Mesothelial cell of epicardium (in vitro differentiated cells): ENCODE results near the gene CPNE8. TPM values are rescaled to one million over a fixed set of nuclear protein-coding genes. Genes with fewer than 3 reads are reported as not detected.

Source experiments
- DNase-seq, 2 experiments: peaks; one replicate each; pipeline ENCODE4 v3.0.0; 2021; ENCODE audit warnings: low spot score in 2 of 2; ENCODE audit not compliant: unreplicated experiment in 2 of 2
- H3K27ac Mint-ChIP-seq: 2 replicates; pipeline ENCODE4 v1.8.0; 2021; ENCODE audit warnings: mixed read lengths
- H3K27me3 Mint-ChIP-seq: 2 replicates; pipeline ENCODE4 v1.8.0; 2021; ENCODE audit warnings: low read depth, mixed read lengths
- H3K36me3 Mint-ChIP-seq: 2 replicates; pipeline ENCODE4 v1.8.0; 2021; ENCODE audit warnings: mixed read lengths
- H3K4me1 Mint-ChIP-seq: 2 replicates; pipeline ENCODE4 v1.8.0; 2021; ENCODE audit warnings: mixed read lengths
- H3K4me3 Mint-ChIP-seq: 2 replicates; pipeline ENCODE4 v1.8.0; 2021; ENCODE audit warnings: mild to moderate bottlenecking, moderate library complexity, mixed read lengths
- H3K9me3 Mint-ChIP-seq: 2 replicates; pipeline ENCODE4 v1.8.0; 2021; ENCODE audit warnings: mixed read lengths
- total RNA-seq: library from RNA; stranded (reverse); gene quantifications from 3 replicates; pipeline ENCODE4 v1.2.1, GENCODE V29; 2021
- TF ChIP-seq, protein P1 (sequence below): fragments of 200-600 bp; sonication (generic); IDR thresholded peaks from one replicate; pipeline ENCODE4 v1.5.0; 2021; ENCODE audit warnings: antibody characterized with exemption; ENCODE audit not compliant: unreplicated experiment

The CPNE8 gene
- total RNA-seq, 1 donor from 2014 or later: 8.8 TPM

DNA sequence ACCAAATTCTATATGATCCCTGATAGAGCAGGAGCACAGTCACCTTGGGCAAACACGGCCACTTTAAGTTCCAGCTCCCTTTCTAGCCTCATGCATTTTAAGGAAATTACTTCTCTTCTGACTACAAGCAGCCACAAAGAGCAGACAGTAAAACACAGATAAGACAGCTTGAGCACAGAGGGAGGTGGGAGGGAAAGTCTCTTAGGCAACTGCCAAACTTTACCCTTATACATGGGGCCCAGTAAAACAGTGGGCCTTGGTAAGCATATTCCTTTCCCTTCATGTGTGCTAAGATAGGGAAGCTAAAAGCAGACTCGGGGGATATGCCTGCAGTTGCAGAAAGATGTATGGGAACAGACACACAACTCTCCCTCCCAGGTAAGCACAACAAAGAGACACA is 235.9 kb downstream of the CPNE8 start:
- Mint-ChIP-seq H3K27me3 (no peaks in the 10 kb centered on the region), H3K4me1 (peaks cover 9% of the 10 kb centered on the region), H3K27ac (peak overlapping the region; percentile 87), H3K4me3 (peak overlapping the region; percentile 3), H3K36me3 (no peaks in the 10 kb centered on the region), H3K9me3 (no peaks in the 10 kb centered on the region)
- TF ChIP-seq, protein P1, sequence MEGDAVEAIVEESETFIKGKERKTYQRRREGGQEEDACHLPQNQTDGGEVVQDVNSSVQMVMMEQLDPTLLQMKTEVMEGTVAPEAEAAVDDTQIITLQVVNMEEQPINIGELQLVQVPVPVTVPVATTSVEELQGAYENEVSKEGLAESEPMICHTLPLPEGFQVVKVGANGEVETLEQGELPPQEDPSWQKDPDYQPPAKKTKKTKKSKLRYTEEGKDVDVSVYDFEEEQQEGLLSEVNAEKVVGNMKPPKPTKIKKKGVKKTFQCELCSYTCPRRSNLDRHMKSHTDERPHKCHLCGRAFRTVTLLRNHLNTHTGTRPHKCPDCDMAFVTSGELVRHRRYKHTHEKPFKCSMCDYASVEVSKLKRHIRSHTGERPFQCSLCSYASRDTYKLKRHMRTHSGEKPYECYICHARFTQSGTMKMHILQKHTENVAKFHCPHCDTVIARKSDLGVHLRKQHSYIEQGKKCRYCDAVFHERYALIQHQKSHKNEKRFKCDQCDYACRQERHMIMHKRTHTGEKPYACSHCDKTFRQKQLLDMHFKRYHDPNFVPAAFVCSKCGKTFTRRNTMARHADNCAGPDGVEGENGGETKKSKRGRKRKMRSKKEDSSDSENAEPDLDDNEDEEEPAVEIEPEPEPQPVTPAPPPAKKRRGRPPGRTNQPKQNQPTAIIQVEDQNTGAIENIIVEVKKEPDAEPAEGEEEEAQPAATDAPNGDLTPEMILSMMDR: no peak
- peak in 1 of 2 experiments; percentile 38 for DNase-seq

DNA sequence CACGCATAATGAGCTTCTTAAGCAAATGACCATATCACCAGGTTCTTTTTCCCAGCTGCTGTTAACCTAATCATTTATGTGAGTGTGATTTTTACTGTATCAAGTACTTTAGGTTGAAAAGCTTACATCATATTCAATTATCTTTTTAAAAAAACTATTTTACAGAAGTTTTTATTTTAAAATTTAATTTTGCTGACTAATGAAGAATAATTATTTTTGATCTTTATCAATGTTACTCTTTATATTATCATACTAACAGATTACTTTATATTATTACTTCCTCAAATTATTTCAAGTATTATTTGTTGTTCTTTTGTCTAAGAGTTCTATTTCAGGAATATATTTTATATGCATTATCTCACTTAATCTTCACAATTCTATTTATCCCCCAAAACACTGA is 236.3 kb downstream of the CPNE8 start:
- no peaks in the 10 kb centered on the region for H3K36me3 Mint-ChIP-seq
- H3K4me1 Mint-ChIP-seq: peaks cover 9% of the 10 kb centered on the region
- H3K9me3 Mint-ChIP-seq: no peaks in the 10 kb centered on the region
- H3K27me3 Mint-ChIP-seq: no peaks in the 10 kb centered on the region
- peak overlapping the region; percentile 87 for H3K27ac Mint-ChIP-seq
- peak overlapping the region; percentile 3 for H3K4me3 Mint-ChIP-seq
- TF ChIP-seq, protein P1: no peak
- no peak for DNase-seq

DNA sequence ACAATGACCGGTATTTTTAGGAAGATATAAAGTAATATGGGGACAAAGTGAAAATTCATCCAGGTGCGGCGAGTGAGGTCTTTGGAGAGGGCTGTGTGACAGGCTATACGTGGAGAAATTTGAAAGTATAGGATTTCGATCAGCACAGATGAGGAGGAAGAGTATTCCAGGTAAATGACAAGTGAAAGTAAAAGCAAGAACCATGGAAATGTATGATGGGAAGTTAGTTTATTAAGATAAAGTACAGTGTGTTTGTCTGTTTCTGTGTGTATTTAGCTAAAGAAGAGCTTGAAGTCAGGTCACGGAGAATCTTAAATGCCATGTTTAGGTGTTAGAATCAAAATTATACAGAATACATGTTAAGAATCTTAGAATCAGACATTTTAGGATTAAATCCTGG is 239.0 kb downstream of the CPNE8 start:
- H3K27me3 Mint-ChIP-seq: no peaks in the 10 kb centered on the region
- DNase-seq: no peak
- peaks cover 9% of the 10 kb centered on the region for H3K4me1 Mint-ChIP-seq
- TF ChIP-seq, protein P1: no peak
- no peak overlapping the region for H3K27ac Mint-ChIP-seq
- H3K9me3 Mint-ChIP-seq: peaks cover 8% of the 10 kb centered on the region
- H3K4me3 Mint-ChIP-seq: no peak overlapping the region
- H3K36me3 Mint-ChIP-seq: peaks cover 5% of the 10 kb centered on the region

DNA sequence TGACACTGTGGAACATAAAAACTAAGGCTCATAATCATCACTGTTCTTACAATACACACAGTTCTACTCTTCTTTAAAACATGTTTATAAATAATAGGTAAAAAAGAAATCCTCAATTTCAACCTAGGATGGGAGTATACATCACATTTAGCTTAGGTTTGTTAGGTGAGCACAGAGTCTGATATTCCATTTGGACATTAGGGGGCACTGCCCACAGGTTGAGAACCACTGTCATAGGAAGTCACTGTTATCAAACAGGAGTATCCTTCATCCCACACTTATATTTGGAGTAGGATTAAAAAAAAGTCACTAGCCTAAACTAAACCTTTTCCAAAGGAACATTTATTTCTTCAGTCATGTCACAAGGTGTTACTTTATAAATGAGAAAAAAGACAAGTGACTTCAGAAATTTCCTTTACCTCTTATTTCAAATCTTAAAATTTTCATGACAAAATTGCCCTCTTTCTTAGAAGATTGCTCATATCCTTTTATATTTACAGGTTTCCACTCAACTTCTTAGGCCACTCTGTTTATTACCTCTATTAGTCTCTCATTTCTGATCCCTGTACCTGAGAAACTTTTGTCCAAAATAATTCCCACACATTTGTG is 240.6 kb downstream of the CPNE8 start:
- no peaks in the 10 kb centered on the region for H3K27me3 Mint-ChIP-seq
- DNase-seq: no peak
- H3K36me3 Mint-ChIP-seq: peaks cover 5% of the 10 kb centered on the region
- H3K4me1 Mint-ChIP-seq: peaks cover 6% of the 10 kb centered on the region
- H3K4me3 Mint-ChIP-seq: no peak overlapping the region
- TF ChIP-seq, protein P1: peak; percentile 18
- no peak overlapping the region for H3K27ac Mint-ChIP-seq
- H3K9me3 Mint-ChIP-seq: peaks cover 8% of the 10 kb centered on the region

DNA sequence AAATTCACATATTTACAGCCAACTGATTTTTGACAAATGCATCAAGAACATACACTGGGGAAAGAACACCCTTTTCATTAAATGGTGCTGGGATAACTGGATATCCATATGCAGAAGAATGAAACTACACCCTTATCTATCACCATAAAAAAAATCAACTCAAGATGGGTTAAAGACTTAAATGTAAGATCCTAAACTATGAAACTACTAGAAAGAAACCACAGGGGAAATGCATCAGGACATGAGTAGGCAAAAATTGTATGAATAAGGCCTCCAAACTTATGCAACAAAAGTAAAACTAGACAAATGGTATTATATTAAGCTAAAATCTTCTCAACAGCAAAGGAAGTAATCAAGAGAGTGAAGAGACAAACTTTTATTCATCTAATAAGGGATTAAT is 242.6 kb downstream of the CPNE8 start:
- H3K36me3 Mint-ChIP-seq: peaks cover 8% of the 10 kb centered on the region
- no peak overlapping the region for H3K27ac Mint-ChIP-seq
- no peaks in the 10 kb centered on the region for H3K4me1 Mint-ChIP-seq
- H3K9me3 Mint-ChIP-seq: peaks cover 23% of the 10 kb centered on the region
- H3K27me3 Mint-ChIP-seq: no peaks in the 10 kb centered on the region
- DNase-seq: no peak
- TF ChIP-seq, protein P1: no peak
- H3K4me3 Mint-ChIP-seq: no peak overlapping the region

DNA sequence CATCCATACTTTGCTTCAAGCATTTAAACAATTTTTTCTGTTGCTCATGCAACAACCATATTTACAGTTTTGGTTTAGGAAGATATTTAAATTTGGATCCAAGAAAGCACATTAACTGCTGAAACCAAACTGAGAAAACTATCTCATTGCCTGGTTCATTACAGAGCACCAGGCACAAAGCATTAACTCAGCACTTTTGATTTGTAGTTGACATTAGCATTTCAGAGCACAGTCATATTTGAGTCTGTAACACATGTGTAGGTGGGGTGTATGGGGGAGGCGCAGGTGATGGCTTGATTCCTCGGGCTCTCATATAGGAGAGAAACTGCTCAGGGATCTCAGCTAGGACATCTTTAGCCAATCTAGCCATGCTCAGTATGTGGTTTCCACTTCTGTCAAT is 251.7 kb downstream of the CPNE8 start:
- no peak overlapping the region for H3K4me3 Mint-ChIP-seq
- H3K9me3 Mint-ChIP-seq: peaks cover 6% of the 10 kb centered on the region
- H3K36me3 Mint-ChIP-seq: no peaks in the 10 kb centered on the region
- no peaks in the 10 kb centered on the region for H3K27me3 Mint-ChIP-seq
- peaks cover 8% of the 10 kb centered on the region for H3K4me1 Mint-ChIP-seq
- TF ChIP-seq, protein P1: no peak
- H3K27ac Mint-ChIP-seq: no peak overlapping the region
- DNase-seq: no peak
